ENCODE results near the gene CD274. TPM values are rescaled to one million over a fixed set of nuclear protein-coding genes. Genes with fewer than 3 reads are reported as not detected.
"Not testable (repeated sequence)": the region's sequence is repeated elsewhere in the genome, so short reads cannot be mapped to it uniquely, and the experiment has no call there.

The CD274 gene
- total RNA-seq, 4 donors from 2014 or later: 0.80 to 2.9 (median 1.2) TPM; not detected in 1

- TF ChIP-seq EP300 (IDR thresholded peaks at IDR 0.05; ENCODE audit: low read depth): no peak
- TF ChIP-seq CTCF (IDR thresholded peaks at IDR 0.05): no peak
- Histone ChIP-seq H3K9me3 (no peaks in the 10 kb centered on the region), H3K4me1 (no peaks in the 10 kb centered on the region), H3K36me3 (no peaks in the 10 kb centered on the region), H3K27ac (no peak overlapping the region), H3K4me3 (no peak overlapping the region), H3K27me3 (no peaks in the 10 kb centered on the region)
- WGBS, 2 donors (ENCODE audit: low coverage in 1 of 2): 77% methylated on average over 2 of the region's 2 CpGs; no CpG with 5 or more reads in 1 of the 2 donors
- no peak for DNase-seq
- intact Hi-C loops (cut with DNase I; ENCODE audit: low total_unique reads) (no loop called here), in situ Hi-C loops (cut with MboI; ENCODE audit: low pct_ligation_motif_present in 1 of 4, low pct_unique_long_range_greater_than_20kb in 1 of 4, low sequenced_read_pairs in 3 of 4) (no loop called here)
Measured at GRCh38 chr9:5466766-5467165, 16.4 kb downstream of the CD274 start.

- H3K27me3 ChIP-seq: no peaks in the 10 kb centered on the region
- in situ Hi-C loops (cut with MboI; ENCODE audit: low pct_ligation_motif_present in 1 of 4, low pct_unique_long_range_greater_than_20kb in 1 of 4, low sequenced_read_pairs in 3 of 4) (no loop called here), intact Hi-C loops (cut with DNase I; ENCODE audit: low total_unique reads) (no loop called here)
- H3K4me3 ChIP-seq: no peak overlapping the region
- H3K4me1 ChIP-seq: no peaks in the 10 kb centered on the region
- TF ChIP-seq EP300 (IDR thresholded peaks at IDR 0.05; ENCODE audit: low read depth): no peak
- no peak for TF ChIP-seq POLR2AphosphoS5 (IDR thresholded peaks at IDR 0.05)
- no peak for TF ChIP-seq CTCF (IDR thresholded peaks at IDR 0.05)
- no peak for TF ChIP-seq POLR2A (IDR thresholded peaks at IDR 0.05)
- no peaks in the 10 kb centered on the region for H3K36me3 ChIP-seq
- H3K27ac ChIP-seq: no peak overlapping the region
- 69 to 80% methylated on average over 4 to 5 of the region's 5 CpGs for WGBS, 2 donors (ENCODE audit: low coverage in 1 of 2)
- H3K9me3 ChIP-seq: no peaks in the 10 kb centered on the region
- DNase-seq: no peak
Measured at GRCh38 chr9:5468850-5469249, 18.5 kb downstream of the CD274 start.

GRCh38 chr9:5470122-5470521 is 19.8 kb downstream of the CD274 start:
- TF ChIP-seq POLR2A (IDR thresholded peaks at IDR 0.05): no peak
- TF ChIP-seq EP300 (IDR thresholded peaks at IDR 0.05; ENCODE audit: low read depth): no peak
- TF ChIP-seq CTCF (IDR thresholded peaks at IDR 0.05): no peak
- no peak for TF ChIP-seq POLR2AphosphoS5 (IDR thresholded peaks at IDR 0.05)
- intact Hi-C loops (cut with DNase I; ENCODE audit: low total_unique reads): no loop called here
- 67 to 79% methylated on average over 1 of the region's 1 CpG for WGBS, 2 donors (ENCODE audit: low coverage in 1 of 2)

GRCh38 chr9:5470816-5471215 is 20.5 kb downstream of the CD274 start:
- no peak overlapping the region for H3K4me3 ChIP-seq
- no peaks in the 10 kb centered on the region for H3K4me1 ChIP-seq
- WGBS, 2 donors (ENCODE audit: low coverage in 1 of 2): 88% methylated on average over 3 of the region's 3 CpGs
- H3K27ac ChIP-seq: no peak overlapping the region
- intact Hi-C loops (cut with DNase I; ENCODE audit: low total_unique reads) (no loop called here), in situ Hi-C loops (cut with MboI; ENCODE audit: low pct_ligation_motif_present in 1 of 4, low pct_unique_long_range_greater_than_20kb in 1 of 4, low sequenced_read_pairs in 3 of 4) (no loop called here)
- no peaks in the 10 kb centered on the region for H3K27me3 ChIP-seq
- TF ChIP-seq POLR2AphosphoS5 (IDR thresholded peaks at IDR 0.05) (no peak), POLR2A (IDR thresholded peaks at IDR 0.05) (no peak), CTCF (IDR thresholded peaks at IDR 0.05) (no peak), EP300 (IDR thresholded peaks at IDR 0.05; ENCODE audit: low read depth) (no peak)
- H3K9me3 ChIP-seq: no peaks in the 10 kb centered on the region
- no peaks in the 10 kb centered on the region for H3K36me3 ChIP-seq
- no peak for DNase-seq

More at GRCh38 chr9:5470122-5470521, 19.8 kb downstream of the CD274 start:
- Histone ChIP-seq H3K27ac (no peak overlapping the region), H3K4me1 (no peaks in the 10 kb centered on the region), H3K27me3 (no peaks in the 10 kb centered on the region), H3K4me3 (no peak overlapping the region), H3K36me3 (no peaks in the 10 kb centered on the region), H3K9me3 (no peaks in the 10 kb centered on the region)
- DNase-seq: no peak
- in situ Hi-C loops (cut with MboI; ENCODE audit: low pct_ligation_motif_present in 1 of 4, low pct_unique_long_range_greater_than_20kb in 1 of 4, low sequenced_read_pairs in 3 of 4): no loop called here

GRCh38 chr9:5475611-5476010 is 25.3 kb downstream of the CD274 start:
- in situ Hi-C loops (cut with MboI; ENCODE audit: low pct_ligation_motif_present in 1 of 4, low pct_unique_long_range_greater_than_20kb in 1 of 4, low sequenced_read_pairs in 3 of 4); H3K4me3 ChIP-seq; H3K4me1 ChIP-seq; H3K27me3 ChIP-seq; H3K27ac ChIP-seq; H3K36me3 ChIP-seq; intact Hi-C loops (cut with DNase I; ENCODE audit: low total_unique reads); H3K9me3 ChIP-seq; DNase-seq: not testable (repeated sequence)
- WGBS, 2 donors (ENCODE audit: low coverage in 1 of 2): 86 to 100% methylated on average over 1 to 2 of the region's 2 CpGs

Data from transverse colon (tissue), 4 donors.